Parathyroid adenoma (tissue), 2 donors: ENCODE results near the gene SNX24.

ENCODE experiments used
- H2AFZ ChIP-seq: fragments of 300-600 bp; sonication (generic); one replicate; pipeline ENCODE4 v1.7.0; 2017; ENCODE audit warnings: antibody characterized with exemption, mild to moderate bottlenecking
- H3K27ac ChIP-seq: fragments of 300-600 bp; sonication (generic); one replicate; pipeline ENCODE4 v1.7.0; 2017
- H3K27me3 ChIP-seq: fragments of 300-600 bp; sonication (generic); one replicate; pipeline ENCODE4 v1.7.0; 2017; ENCODE audit warnings: low read length; ENCODE audit not compliant: control insufficient read depth, insufficient read depth
- H3K36me3 ChIP-seq: fragments of 300-600 bp; sonication (generic); one replicate; pipeline ENCODE4 v1.7.0; 2017; ENCODE audit warnings: low read length; ENCODE audit not compliant: control insufficient read depth, insufficient read depth
- H3K4me1 ChIP-seq: fragments of 300-600 bp; sonication (generic); one replicate; pipeline ENCODE4 v1.7.0; 2017; ENCODE audit warnings: control low read depth
- H3K4me2 ChIP-seq: fragments of 300-600 bp; sonication (generic); one replicate; pipeline ENCODE4 v1.7.0; 2017; ENCODE audit warnings: low read length
- H3K4me3 ChIP-seq: fragments of 300-600 bp; sonication (generic); one replicate; pipeline ENCODE4 v1.7.0; 2017; ENCODE audit warnings: low read depth, low read length
- H3K79me2 ChIP-seq: fragments of 300-600 bp; sonication (generic); one replicate; pipeline ENCODE4 v1.7.0; 2017; ENCODE audit warnings: control low read depth
- H3K9ac ChIP-seq: fragments of 300-600 bp; sonication (generic); one replicate; pipeline ENCODE4 v1.7.0; 2017; ENCODE audit warnings: mild to moderate bottlenecking
- H3K9me3 ChIP-seq: fragments of 300-600 bp; sonication (generic); one replicate; pipeline ENCODE4 v1.7.0; 2017; ENCODE audit warnings: low read length; ENCODE audit not compliant: control insufficient read depth
- CTCF ChIP-seq: fragments of 300-600 bp; sonication (generic); IDR thresholded peaks from one replicate; pipeline ENCODE4 v1.7.0; 2017; ENCODE audit warnings: antibody characterized with exemption, mild to moderate bottlenecking
- donor health status: primary hyperparathyroidism.

Gene SNX24

GRCh38 chr5:122897283-122897602 lies 51.8 kb downstream of the SNX24 start:
- Histone ChIP-seq H3K79me2 (peaks cover 20% of the 10 kb centered on the region), H3K27ac (no peak overlapping the region)

GRCh38 chr5:122901346-122901745 lies 55.9 kb downstream of the SNX24 start:
- H3K9me3 ChIP-seq: no peaks in the 10 kb centered on the region
- H3K4me3 ChIP-seq: no peak overlapping the region
- H3K4me2 ChIP-seq: no peak overlapping the region
- H3K9ac ChIP-seq: no peak overlapping the region
- H3K4me1 ChIP-seq: no peaks in the 10 kb centered on the region
- H3K36me3 ChIP-seq: no peaks in the 10 kb centered on the region
- peaks cover 25% of the 10 kb centered on the region for H3K79me2 ChIP-seq
- H3K27ac ChIP-seq: no peak overlapping the region
- H3K27me3 ChIP-seq: no peaks in the 10 kb centered on the region
- no peak for TF ChIP-seq CTCF
- no peak overlapping the region for H2AFZ ChIP-seq

More at GRCh38 chr5:122897283-122897602, 51.8 kb downstream of the SNX24 start:
- Histone ChIP-seq H3K9me3 (no peaks in the 10 kb centered on the region), H3K4me3 (no peak overlapping the region), H3K27me3 (no peaks in the 10 kb centered on the region), H3K36me3 (no peaks in the 10 kb centered on the region), H2AFZ (no peak overlapping the region), H3K4me1 (no peaks in the 10 kb centered on the region), H3K4me2 (no peak overlapping the region), H3K9ac (no peak overlapping the region)
- TF ChIP-seq CTCF: no peak

- Histone ChIP-seq H3K4me2 (no peak overlapping the region), H3K9me3 (no peaks in the 10 kb centered on the region), H3K9ac (no peak overlapping the region), H2AFZ (no peak overlapping the region), H3K79me2 (peaks cover 27% of the 10 kb centered on the region), H3K27me3 (no peaks in the 10 kb centered on the region), H3K4me1 (no peaks in the 10 kb centered on the region), H3K36me3 (no peaks in the 10 kb centered on the region), H3K4me3 (no peak overlapping the region), H3K27ac (no peak overlapping the region)
- no peak for TF ChIP-seq CTCF
Measured at GRCh38 chr5:122902263-122902662, 56.9 kb downstream of the SNX24 start.

GRCh38 chr5:122906768-122907167 lies 61.4 kb downstream of the SNX24 start:
- Histone ChIP-seq H3K79me2 (peaks cover 12% of the 10 kb centered on the region), H3K4me3 (no peak overlapping the region), H2AFZ (no peak overlapping the region), H3K27me3 (no peaks in the 10 kb centered on the region), H3K36me3 (no peaks in the 10 kb centered on the region), H3K4me2 (no peak overlapping the region), H3K4me1 (no peaks in the 10 kb centered on the region), H3K9ac (no peak overlapping the region), H3K9me3 (no peaks in the 10 kb centered on the region), H3K27ac (no peak overlapping the region)
- no peak for TF ChIP-seq CTCF

- Histone ChIP-seq H3K27me3 (no peaks in the 10 kb centered on the region), H3K4me2 (no peak overlapping the region), H2AFZ (no peak overlapping the region), H3K27ac (no peak overlapping the region), H3K9me3 (no peaks in the 10 kb centered on the region), H3K9ac (no peak overlapping the region), H3K4me3 (no peak overlapping the region), H3K36me3 (no peaks in the 10 kb centered on the region), H3K79me2 (peaks cover 8% of the 10 kb centered on the region), H3K4me1 (no peaks in the 10 kb centered on the region)
- TF ChIP-seq CTCF: no peak
Measured at GRCh38 chr5:122907276-122907675, 61.9 kb downstream of the SNX24 start.
